Mesenchymal stem cell (in vitro differentiated cells and primary cell): Measurements from ENCODE around the gene SH3TC2.
A peak's percentile ranks its signal among the peaks of the same experiment; 100 is the strongest.

Source experiments
- DNase-seq: peaks from one replicate; pipeline ENCODE4 v3.0.0-alpha.2; 2013
- H2AFZ ChIP-seq: one replicate; pipeline ENCODE4 v1.6.1; 2013; ENCODE audit warnings: low read depth, mild to moderate bottlenecking, control low read depth, inconsistent platforms, low read length, moderate library complexity
- H2AK5ac ChIP-seq: 2 replicates; pipeline ENCODE4 v1.6.1; 2013; ENCODE audit warnings: low read length, moderate library complexity, mild to moderate bottlenecking, inconsistent platforms; ENCODE audit not compliant: severe bottlenecking
- H2BK120ac ChIP-seq: one replicate; pipeline ENCODE4 v1.6.1; 2013; ENCODE audit warnings: low read depth, mild to moderate bottlenecking, inconsistent platforms, low read length, moderate library complexity
- H2BK12ac ChIP-seq, 2 experiments: one replicate each; pipeline ENCODE4 v1.6.1; 2013; ENCODE audit warnings: inconsistent platforms in 2 of 2, low read length in 2 of 2, mild to moderate bottlenecking in 2 of 2, moderate library complexity in 2 of 2, control low read depth in 1 of 2
- H2BK15ac ChIP-seq: one replicate; pipeline ENCODE4 v1.6.1; 2013; ENCODE audit warnings: mild to moderate bottlenecking, low read depth, inconsistent platforms; ENCODE audit not compliant: poor library complexity, severe bottlenecking
- H2BK5ac ChIP-seq: 2 replicates; pipeline ENCODE4 v1.6.1; 2013; ENCODE audit warnings: low read depth, mild to moderate bottlenecking, low read length, control low read depth, inconsistent platforms; ENCODE audit not compliant: poor library complexity, severe bottlenecking
- H3K14ac ChIP-seq, 2 experiments: one replicate each; pipeline ENCODE4 v1.6.1; 2013; ENCODE audit warnings: inconsistent platforms in 2 of 2, low read length in 2 of 2, control low read depth in 1 of 2, mild to moderate bottlenecking in 1 of 2, moderate library complexity in 1 of 2
- H3K18ac ChIP-seq, 2 experiments: one replicate each; pipeline ENCODE4 v1.6.1; 2013; ENCODE audit warnings: inconsistent platforms in 2 of 2, low read length in 2 of 2, control low read depth in 1 of 2, low read depth in 1 of 2, mild to moderate bottlenecking in 1 of 2
- H3K23ac ChIP-seq, 2 experiments: one replicate each; pipeline ENCODE4 v1.6.1; 2013; ENCODE audit warnings: inconsistent platforms in 2 of 2, low read length in 2 of 2, mild to moderate bottlenecking in 2 of 2, moderate library complexity in 2 of 2, control low read depth in 1 of 2
- H3K27ac ChIP-seq: 2 replicates; pipeline ENCODE4 v1.5.1; 2013; ENCODE audit warnings: mild to moderate bottlenecking, moderate library complexity, low read length, control low read depth, inconsistent platforms; ENCODE audit not compliant: poor library complexity, severe bottlenecking
- H3K27me3 ChIP-seq, 2 experiments: 2 replicates each; pipeline versions ENCODE4 v1.6.1 to v1.7.0; 2013; ENCODE audit warnings: low read length in 2 of 2, mild to moderate bottlenecking in 2 of 2, moderate library complexity in 2 of 2, control low read depth in 1 of 2, inconsistent platforms in 1 of 2; ENCODE audit not compliant: control insufficient read depth in 1 of 2, insufficient read depth in 1 of 2
- H3K36me3 ChIP-seq, 2 experiments: 2 replicates each; pipeline versions ENCODE4 v1.6.1 to v1.7.0; 2013; ENCODE audit warnings: low read length in 2 of 2, control low read depth in 1 of 2, inconsistent platforms in 1 of 2, low read depth in 1 of 2, mild to moderate bottlenecking in 1 of 2; ENCODE audit not compliant: insufficient read depth in 2 of 2, control insufficient read depth in 1 of 2
- H3K4ac ChIP-seq, 2 experiments: one replicate each; pipeline ENCODE4 v1.6.1; 2013; ENCODE audit warnings: inconsistent platforms in 2 of 2, low read length in 2 of 2, mild to moderate bottlenecking in 2 of 2, moderate library complexity in 2 of 2, control low read depth in 1 of 2, low read depth in 1 of 2
- H3K4me1 ChIP-seq: 2 replicates; pipeline ENCODE4 v1.6.1; 2013; ENCODE audit warnings: low read depth, low read length, control low read depth; ENCODE audit not compliant: control insufficient read depth, insufficient read depth
- H3K4me2 ChIP-seq: 2 replicates; pipeline ENCODE4 v1.6.1; 2013; ENCODE audit warnings: low read length, mild to moderate bottlenecking, inconsistent platforms; ENCODE audit not compliant: poor library complexity, severe bottlenecking
- H3K4me3 ChIP-seq, 2 experiments: 2 replicates each; pipeline versions ENCODE4 v1.5.1 to v1.7.0; 2013; ENCODE audit warnings: low read length in 2 of 2, mild to moderate bottlenecking in 2 of 2, control low read depth in 1 of 2, low read depth in 1 of 2; ENCODE audit not compliant: insufficient read depth in 1 of 2
- H3K79me1 ChIP-seq: replicated peaks from 2 replicates; pipeline ENCODE4 v1.6.1; 2013; ENCODE audit warnings: mild to moderate bottlenecking, control low read depth, low read length, inconsistent platforms; ENCODE audit not compliant: poor library complexity, severe bottlenecking
- H3K9ac ChIP-seq: 2 replicates; pipeline ENCODE4 v1.7.0; 2013; ENCODE audit warnings: mild to moderate bottlenecking, low read length, moderate library complexity
- H3K9me3 ChIP-seq: 2 replicates; pipeline ENCODE4 v1.7.0; 2013; ENCODE audit warnings: mild to moderate bottlenecking, low read length; ENCODE audit not compliant: control insufficient read depth
- H4K8ac ChIP-seq: one replicate; pipeline ENCODE4 v1.6.1; 2013; ENCODE audit warnings: inconsistent platforms, mild to moderate bottlenecking, low read length, moderate library complexity
- H4K91ac ChIP-seq: one replicate; pipeline ENCODE4 v1.6.1; 2013; ENCODE audit warnings: mild to moderate bottlenecking, low read length, inconsistent platforms
- WGBS: methylation state at CpG from one replicate; pipeline ENCODE4 v1.1.7; 2013; ENCODE audit warnings: mixed read lengths; 5-methylcytosine and 5-hydroxymethylcytosine counted together

Gene SH3TC2

GRCh38 chr5:148993283-148993936 is 69.5 kb downstream of the SH3TC2 start:
- no peak overlapping the region for H3K23ac ChIP-seq
- no peaks in the 10 kb centered on the region for H3K27me3 ChIP-seq
- DNase-seq: no peak
- H3K36me3 ChIP-seq: no peaks in the 10 kb centered on the region
- no peak overlapping the region for H3K4ac ChIP-seq
- H4K91ac ChIP-seq: no peak overlapping the region
- H2BK12ac ChIP-seq: no peak overlapping the region
- no peak overlapping the region for H3K18ac ChIP-seq
- no peak overlapping the region for H2BK15ac ChIP-seq
- H3K4me2 ChIP-seq: no peak overlapping the region
- no peak overlapping the region for H3K27ac ChIP-seq
- no peak overlapping the region for H3K14ac ChIP-seq
- H3K4me1 ChIP-seq: peaks cover under 1% of the 10 kb centered on the region
- no peaks in the 10 kb centered on the region for H3K9me3 ChIP-seq
- H3K79me1 ChIP-seq: no peaks in the 10 kb centered on the region
- H3K4me3 ChIP-seq: no peak overlapping the region
- H2AK5ac ChIP-seq: no peak overlapping the region
- no peak overlapping the region for H2BK120ac ChIP-seq
- no peak overlapping the region for H4K8ac ChIP-seq
- no peak overlapping the region for H3K9ac ChIP-seq
- H2AFZ ChIP-seq: no peak overlapping the region
- H2BK5ac ChIP-seq: no peak overlapping the region
- 94% methylated on average over 1 of the region's 4 CpGs for WGBS

- WGBS: 100% methylated on average over 2 of the region's 3 CpGs
Observed at GRCh38 chr5:148992265-148992664, 70.6 kb downstream of the SH3TC2 start.

GRCh38 chr5:148991566-148991965 is 71.3 kb downstream of the SH3TC2 start:
- H2BK5ac ChIP-seq: no peak overlapping the region
- H2BK12ac ChIP-seq: no peak overlapping the region

More at GRCh38 chr5:148992265-148992664, 70.6 kb downstream of the SH3TC2 start:
- no peaks in the 10 kb centered on the region for H3K79me1 ChIP-seq
- H3K4me3 ChIP-seq: no peak overlapping the region
- H3K27ac ChIP-seq: no peak overlapping the region
- no peaks in the 10 kb centered on the region for H3K27me3 ChIP-seq
- H4K8ac ChIP-seq: no peak overlapping the region
- H2BK15ac ChIP-seq: no peak overlapping the region
- H2BK120ac ChIP-seq: no peak overlapping the region
- H2AK5ac ChIP-seq: no peak overlapping the region
- H3K4me2 ChIP-seq: no peak overlapping the region
- no peak for DNase-seq
- no peak overlapping the region for H3K14ac ChIP-seq
- no peak overlapping the region for H2BK5ac ChIP-seq
- H3K4ac ChIP-seq: no peak overlapping the region
- H3K18ac ChIP-seq: no peak overlapping the region
- no peaks in the 10 kb centered on the region for H3K9me3 ChIP-seq
- no peak overlapping the region for H4K91ac ChIP-seq
- no peak overlapping the region for H3K9ac ChIP-seq
- H3K23ac ChIP-seq: no peak overlapping the region
- no peak overlapping the region for H2AFZ ChIP-seq
- H3K4me1 ChIP-seq: no peaks in the 10 kb centered on the region
- H2BK12ac ChIP-seq: no peak overlapping the region
- H3K36me3 ChIP-seq: no peaks in the 10 kb centered on the region

GRCh38 chr5:148990817-148991216 is 72.0 kb downstream of the SH3TC2 start:
- no peaks in the 10 kb centered on the region for H3K4me1 ChIP-seq
- H3K27ac ChIP-seq: no peak overlapping the region

More at GRCh38 chr5:148991566-148991965, 71.3 kb downstream of the SH3TC2 start:
- Histone ChIP-seq H3K4me1 (no peaks in the 10 kb centered on the region), H2AK5ac (peak overlapping the region; percentile 44), H3K14ac (no peak overlapping the region), H3K36me3 (no peaks in the 10 kb centered on the region), H4K91ac (no peak overlapping the region), H3K27ac (no peak overlapping the region), H3K4ac (no peak overlapping the region), H3K9ac (no peak overlapping the region), H2AFZ (no peak overlapping the region), H4K8ac (no peak overlapping the region), H3K79me1 (no peaks in the 10 kb centered on the region), H3K27me3 (no peaks in the 10 kb centered on the region), H2BK15ac (no peak overlapping the region), H3K23ac (no peak overlapping the region), H3K4me2 (no peak overlapping the region), H3K18ac (no peak overlapping the region), H3K9me3 (no peaks in the 10 kb centered on the region), H2BK120ac (no peak overlapping the region), H3K4me3 (no peak overlapping the region)
- DNase-seq: no peak

More at GRCh38 chr5:148990817-148991216, 72.0 kb downstream of the SH3TC2 start:
- Histone ChIP-seq H3K4me3 (no peak overlapping the region), H3K9ac (no peak overlapping the region), H3K4me2 (no peak overlapping the region), H3K18ac (no peak overlapping the region), H3K14ac (no peak overlapping the region), H3K36me3 (no peaks in the 10 kb centered on the region), H3K4ac (no peak overlapping the region), H2AFZ (no peak overlapping the region), H3K27me3 (no peaks in the 10 kb centered on the region), H2BK15ac (no peak overlapping the region), H3K79me1 (no peaks in the 10 kb centered on the region), H2AK5ac (no peak overlapping the region), H3K23ac (no peak overlapping the region), H4K91ac (no peak overlapping the region), H3K9me3 (no peaks in the 10 kb centered on the region), H4K8ac (no peak overlapping the region), H2BK12ac (no peak overlapping the region), H2BK5ac (no peak overlapping the region), H2BK120ac (no peak overlapping the region)
- no CpG with 5 or more reads among the region's 1 CpG for WGBS
- no peak for DNase-seq
